Activated CD4-positive, alpha-beta T cell treated with anti-CD3 and anti-CD28 coated beads for 24 hours (primary cell): ENCODE measurements around the gene GATD1.

Source experiments
- DNase-seq, 2 donors: peaks; one replicate each; pipeline ENCODE4 v3.0.0-alpha.2; 2020; ENCODE audit warnings: low read depth in 2 of 2

GATD1 gene

GRCh38 chr11:778976-779954, 2.0 kb upstream of the GATD1 start:
- no peak for DNase-seq

GRCh38 chr11:776561-777287, 563 bp downstream of the GATD1 start:
- no peak for DNase-seq

GRCh38 chr11:776263-776560, 1.1 kb downstream of the GATD1 start:
- DNase-seq: no peak

- no peak for DNase-seq
These were observed 2.3 kb downstream of the GATD1 start for GRCh38 chr11:774873-775592.

- DNase-seq: no peak
These were observed 3.5 kb downstream of the GATD1 start for GRCh38 chr11:773830-774229.

- DNase-seq: no peak
These were observed 3.9 kb downstream of the GATD1 start for GRCh38 chr11:773425-773824.

- DNase-seq: no peak
These were observed 4.6 kb downstream of the GATD1 start for GRCh38 chr11:772429-773390.

- DNase-seq: no peak
These were observed 5.6 kb downstream of the GATD1 start for GRCh38 chr11:771617-772204.

GRCh38 chr11:770642-771616, 6.4 kb downstream of the GATD1 start:
- DNase-seq: no peak

GRCh38 chr11:769887-770641, 7.2 kb downstream of the GATD1 start:
- no peak for DNase-seq

GRCh38 chr11:767238-767637, 10.0 kb downstream of the GATD1 start:
- no peak for DNase-seq

- DNase-seq: no peak
These were observed 10.4 kb downstream of the GATD1 start for GRCh38 chr11:766936-767210.

- no peak for DNase-seq
These were observed 11.0 kb downstream of the GATD1 start for GRCh38 chr11:766106-766935.

- no peak for DNase-seq
These were observed 11.5 kb downstream of the GATD1 start for GRCh38 chr11:765802-766091.

GRCh38 chr11:765025-765801, 12.1 kb downstream of the GATD1 start:
- no peak for DNase-seq

- no peak for DNase-seq
These were observed 12.8 kb downstream of the GATD1 start for GRCh38 chr11:764322-765024.
